Measurements from ENCODE around the gene CANX. TPM values are rescaled to one million over a fixed set of nuclear protein-coding genes. Genes with fewer than 3 reads are reported as not detected.
A peak's percentile ranks its signal among the peaks of the same experiment; 100 is the strongest.

Gene CANX
- total and polyA plus RNA-seq, 2 of the 13 experiments (the other 11 are each of a cell fraction or from before 2014, with no cell fraction given) = 477 to 680 TPM

DNA sequence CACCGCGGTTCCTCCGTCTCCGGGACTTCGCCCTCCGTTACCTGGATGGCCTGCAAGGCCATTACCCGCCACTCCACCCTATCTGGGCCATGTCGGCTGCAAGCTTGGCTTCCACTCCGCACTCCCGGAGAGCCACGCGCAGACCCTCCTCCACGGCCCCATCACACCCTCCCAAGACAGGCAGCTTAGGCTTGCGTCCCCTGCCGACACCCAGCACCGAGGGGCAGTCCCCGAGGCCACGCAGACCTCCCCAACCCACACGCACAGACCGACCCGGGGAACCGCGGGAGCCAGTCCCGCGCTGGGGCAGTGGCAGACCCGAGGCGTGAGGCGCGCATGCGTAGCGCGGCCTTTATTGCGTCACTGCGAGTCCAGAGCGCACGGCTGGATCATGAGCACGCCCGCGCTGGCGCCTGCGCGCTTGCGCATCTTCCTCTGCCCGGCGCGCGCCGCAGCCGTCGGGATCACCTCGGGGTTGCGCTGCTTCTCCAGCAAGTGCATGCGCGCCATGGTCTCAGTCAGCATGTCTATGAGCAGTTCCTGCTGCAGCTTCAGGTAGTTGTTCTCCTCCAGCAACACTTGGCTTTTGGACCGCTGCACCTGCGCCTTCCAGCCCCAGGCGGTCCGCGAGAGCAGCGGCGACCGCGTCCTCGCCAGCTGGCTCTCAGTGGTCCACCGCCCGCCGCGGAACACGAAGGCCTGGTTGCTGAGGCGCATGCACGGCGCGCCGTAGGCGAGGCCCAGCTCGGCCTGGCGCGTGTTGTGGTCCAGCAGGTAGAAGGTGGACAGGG is 20.3 kb upstream of the CANX start (continued):
- TF ChIP-seq ZNF318 (CRISPR knock-in tag; IDR thresholded peaks at IDR 0.05) = peak; percentile 82; the same call in 1 of the 2 replicates
- peak; percentile 83; the same call in 1 of the 2 replicates for TF ChIP-seq CSRNP1 (CRISPR knock-in tag; IDR thresholded peaks at IDR 0.05)
- no peak for TF ChIP-seq ZNF839 (CRISPR knock-in tag; IDR thresholded peaks at IDR 0.05; ENCODE audit: borderline replicate concordance)
- peak; percentile 92 for TF ChIP-seq ZC3H13 (CRISPR knock-in tag; IDR thresholded peaks at IDR 0.05)
- no peak for TF ChIP-seq MBD4 (IDR thresholded peaks at IDR 0.05; ENCODE audit: borderline replicate concordance, low read length)
- TF ChIP-seq TRIM24 (CRISPR knock-in tag; IDR thresholded peaks at IDR 0.05) = no peak; the same call in 1 of the 2 replicates
- peak; percentile 86; the same call in 1 of the 2 replicates for TF ChIP-seq ZNF891 (CRISPR knock-in tag; IDR thresholded peaks at IDR 0.05)
- no peak for TF ChIP-seq HNF1A (IDR thresholded peaks at IDR 0.05; ENCODE audit: low read depth)
- TF ChIP-seq HNF1A (CRISPR knock-in tag; IDR thresholded peaks at IDR 0.05; ENCODE audit: borderline replicate concordance) = peak; percentile 26; the same call in 1 of the 2 replicates
- TF ChIP-seq, protein P1, sequence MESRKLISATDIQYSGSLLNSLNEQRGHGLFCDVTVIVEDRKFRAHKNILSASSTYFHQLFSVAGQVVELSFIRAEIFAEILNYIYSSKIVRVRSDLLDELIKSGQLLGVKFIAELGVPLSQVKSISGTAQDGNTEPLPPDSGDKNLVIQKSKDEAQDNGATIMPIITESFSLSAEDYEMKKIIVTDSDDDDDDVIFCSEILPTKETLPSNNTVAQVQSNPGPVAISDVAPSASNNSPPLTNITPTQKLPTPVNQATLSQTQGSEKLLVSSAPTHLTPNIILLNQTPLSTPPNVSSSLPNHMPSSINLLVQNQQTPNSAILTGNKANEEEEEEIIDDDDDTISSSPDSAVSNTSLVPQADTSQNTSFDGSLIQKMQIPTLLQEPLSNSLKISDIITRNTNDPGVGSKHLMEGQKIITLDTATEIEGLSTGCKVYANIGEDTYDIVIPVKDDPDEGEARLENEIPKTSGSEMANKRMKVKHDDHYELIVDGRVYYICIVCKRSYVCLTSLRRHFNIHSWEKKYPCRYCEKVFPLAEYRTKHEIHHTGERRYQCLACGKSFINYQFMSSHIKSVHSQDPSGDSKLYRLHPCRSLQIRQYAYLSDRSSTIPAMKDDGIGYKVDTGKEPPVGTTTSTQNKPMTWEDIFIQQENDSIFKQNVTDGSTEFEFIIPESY (CRISPR knock-in tag; IDR thresholded peaks at IDR 0.05) = peak; percentile 85; the same call in 1 of the 2 replicates
- TF ChIP-seq KDM5A (IDR thresholded peaks at IDR 0.05; ENCODE audit: borderline replicate concordance, low read length) = no peak

Measured in HepG2 (cell line).